Measurements from ENCODE around the gene CCND2.

The CCND2 gene

GRCh38 chr12:4273652-4274395 lies at the start of gene CCND2:
CCND2 (plus strand) TSS chr12:4273762; CDS start chr12:4274041, 279 bp downstream.
- DNase-seq (ENCODE audit: extremely low spot score), result peak; percentile 87
- ChIA-PET POLR2A (no interaction called here), CTCF (interaction anchor here (1.0 to 4.9 kb wide), 4 partner anchors 131 to 309 kb away, joined by 3 to 37 read pairs (median 7); no protein-coding TSS in a partner anchor)
- TF ChIP-seq, protein P1, sequence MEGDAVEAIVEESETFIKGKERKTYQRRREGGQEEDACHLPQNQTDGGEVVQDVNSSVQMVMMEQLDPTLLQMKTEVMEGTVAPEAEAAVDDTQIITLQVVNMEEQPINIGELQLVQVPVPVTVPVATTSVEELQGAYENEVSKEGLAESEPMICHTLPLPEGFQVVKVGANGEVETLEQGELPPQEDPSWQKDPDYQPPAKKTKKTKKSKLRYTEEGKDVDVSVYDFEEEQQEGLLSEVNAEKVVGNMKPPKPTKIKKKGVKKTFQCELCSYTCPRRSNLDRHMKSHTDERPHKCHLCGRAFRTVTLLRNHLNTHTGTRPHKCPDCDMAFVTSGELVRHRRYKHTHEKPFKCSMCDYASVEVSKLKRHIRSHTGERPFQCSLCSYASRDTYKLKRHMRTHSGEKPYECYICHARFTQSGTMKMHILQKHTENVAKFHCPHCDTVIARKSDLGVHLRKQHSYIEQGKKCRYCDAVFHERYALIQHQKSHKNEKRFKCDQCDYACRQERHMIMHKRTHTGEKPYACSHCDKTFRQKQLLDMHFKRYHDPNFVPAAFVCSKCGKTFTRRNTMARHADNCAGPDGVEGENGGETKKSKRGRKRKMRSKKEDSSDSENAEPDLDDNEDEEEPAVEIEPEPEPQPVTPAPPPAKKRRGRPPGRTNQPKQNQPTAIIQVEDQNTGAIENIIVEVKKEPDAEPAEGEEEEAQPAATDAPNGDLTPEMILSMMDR (IDR thresholded peaks at IDR 0.05; ENCODE audit: control extremely low read depth, extremely low read depth, low read depth, missing control alignments), result no peak

- no peak for DNase-seq (ENCODE audit: extremely low spot score)
- ChIA-PET CTCF (interaction anchor here (1.0 to 2.2 kb wide), 4 partner anchors 7 to 52 kb away, joined by 3 to 7 read pairs (median 5); no protein-coding TSS in a partner anchor), POLR2A (no interaction called here)
- TF ChIP-seq, protein P1 (IDR thresholded peaks at IDR 0.05; ENCODE audit: control extremely low read depth, extremely low read depth, low read depth, missing control alignments), result no peak
Observed at GRCh38 chr12:4224206-4224889, 49.2 kb upstream of the CCND2 start.

- POLR2A ChIA-PET, result no interaction called here
- TF ChIP-seq, protein P1 (IDR thresholded peaks at IDR 0.05; ENCODE audit: control extremely low read depth, extremely low read depth, low read depth, missing control alignments), result no peak
- DNase-seq (ENCODE audit: extremely low spot score), result no peak
- CTCF ChIA-PET, result interaction anchor here (1.8 kb wide), 1 partner anchor 15 kb away, joined by 7 read pairs; no protein-coding TSS in a partner anchor
Observed at GRCh38 chr12:4225571-4225970, 48.0 kb upstream of the CCND2 start.

DNA sequence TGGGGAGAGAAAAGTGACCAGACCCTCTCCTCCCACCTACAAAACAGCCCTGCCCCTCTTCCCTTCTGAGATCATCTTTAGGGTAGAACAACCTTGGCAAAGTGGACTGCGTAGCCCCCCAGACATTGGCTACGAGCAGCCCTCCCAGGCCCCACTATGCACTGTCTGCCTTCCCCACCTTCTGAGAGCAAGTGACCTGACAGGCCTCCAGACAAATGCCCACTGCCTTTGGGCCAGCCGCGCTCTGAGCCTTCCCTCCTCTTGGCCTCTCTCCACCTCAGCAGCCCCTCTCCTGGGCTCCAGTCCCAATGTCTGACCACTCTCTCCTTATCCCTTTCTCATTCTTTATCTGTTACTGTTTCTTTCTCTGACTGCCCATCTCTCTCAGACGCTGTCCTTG lies 46.5 kb upstream of the CCND2 start:
- ChIA-PET CTCF (interaction anchor here (0.9 to 1.8 kb wide), 2 partner anchors 11 to 17 kb away, joined by 3 to 7 read pairs; no protein-coding TSS in a partner anchor), POLR2A (no interaction called here)
- TF ChIP-seq, protein P1 (IDR thresholded peaks at IDR 0.05; ENCODE audit: control extremely low read depth, extremely low read depth, low read depth, missing control alignments), result no peak
- DNase-seq (ENCODE audit: extremely low spot score), result no peak

DNA sequence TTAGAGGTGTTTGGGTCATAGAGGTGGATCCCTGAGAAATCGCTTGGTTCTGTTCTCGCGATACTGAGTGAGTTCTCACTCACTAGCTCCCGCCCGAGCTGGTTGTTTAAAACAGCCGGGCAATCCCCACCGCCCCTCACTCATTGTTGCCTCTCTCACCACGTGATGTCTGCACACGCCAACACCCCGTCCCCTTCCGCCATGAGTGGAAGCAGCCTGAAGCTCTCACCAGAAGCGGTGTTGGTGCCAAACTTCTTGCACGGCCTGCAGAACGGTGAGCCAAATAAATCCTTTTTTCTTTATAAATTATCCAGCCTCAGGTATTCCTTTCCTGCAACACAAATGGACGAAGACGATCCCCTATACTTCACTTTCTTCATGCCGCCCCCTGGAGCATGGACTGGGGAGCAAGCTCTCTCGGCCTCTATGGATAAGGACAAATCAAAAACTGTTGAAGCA lies 45.4 kb upstream of the CCND2 start:
- CTCF ChIA-PET, result interaction anchor here (0.8 to 1.2 kb wide), 2 partner anchors 24 to 49 kb away, joined by 3 read pairs; no protein-coding TSS in a partner anchor
- POLR2A ChIA-PET, result no interaction called here
- DNase-seq (ENCODE audit: extremely low spot score), result no peak
- TF ChIP-seq, protein P1 (IDR thresholded peaks at IDR 0.05; ENCODE audit: control extremely low read depth, extremely low read depth, low read depth, missing control alignments), result no peak

GRCh38 chr12:4230526-4230925 lies 43.0 kb upstream of the CCND2 start:
- DNase-seq (ENCODE audit: extremely low spot score), result no peak
- ChIA-PET CTCF (interaction anchor here (1.2 kb wide), 1 partner anchor 10 kb away, joined by 3 read pairs; no protein-coding TSS in a partner anchor), POLR2A (no interaction called here)
- TF ChIP-seq, protein P1 (IDR thresholded peaks at IDR 0.05; ENCODE audit: control extremely low read depth, extremely low read depth, low read depth, missing control alignments), result no peak

Data from GM10248 (cell line).